K562 (cell line): ENCODE results near the gene CEP135. TPM values are rescaled to one million over a fixed set of nuclear protein-coding genes. Genes with fewer than 3 reads are reported as not detected.

ENCODE experiments used
- ATAC-seq: fragments of 200-7000 bp; cut with Tn5 transposase; 3 replicates; pipeline ENCODE4 v1.9.1; 2020; ENCODE audit warnings: moderate library complexity
- BruUV-seq: library from RNA; stranded (reverse); fragments of 400-500 nt; replicated peaks from 2 replicates; lab custom pipeline; 2021; lab: Mats Ljungman, UMichigan
- CTCF ChIA-PET: fragments of 300-600 bp; formaldehyde crosslinking; extraction: SDS; loops from one replicate; lab custom pipeline; 2021; ENCODE audit warnings: low intra/inter-chr PET ratio; lab: Yijun Ruan, JAX
- POLR2A ChIA-PET: fragments of 300-600, 350-650 bp; sonication (Branson Sonifier 250); formaldehyde crosslinking; extraction: SDS; loops from one replicate; lab custom pipeline; 2021; ENCODE audit warnings: antibody characterized with exemption, inconsistent platforms; lab: Yijun Ruan, JAX
- DNase-seq, 4 experiments: peaks; one replicate each; pipeline versions ENCODE4 v3.0.0 to v3.0.0-alpha.2; 2011 to 2018; ENCODE audit warnings: low spot score in 3 of 4, mixed read lengths in 3 of 4; ENCODE audit errors: extremely low read depth in 1 of 4
- FAIRE-seq: peaks from 2 replicates; lab custom pipeline; 2011; peaks lifted over from hg19 to GRCh38; lab: Jason Lieb, UNC
- H2AFZ ChIP-seq: 2 replicates; pipeline ENCODE4 v1.6.0; 2011; ENCODE audit warnings: low read depth, low read length, control low read depth, inconsistent platforms
- H3K27ac ChIP-seq: fragments of 200-600 bp; 3 replicates; pipeline ENCODE4 v1.8.0; 2011; ENCODE audit warnings: low read depth, mild to moderate bottlenecking, control low read depth, inconsistent platforms, low read length, moderate library complexity, mixed read lengths; ENCODE audit errors: extremely low read depth
- H3K27me3 ChIP-seq, 2 experiments: fragments of 300-600 bp in 1 of 2; 2 replicates in 1 of 2; 3 replicates in 1 of 2; pipeline versions ENCODE4 v1.6.0 to v1.8.0; 2011; ENCODE audit warnings: inconsistent platforms in 2 of 2, low read length in 2 of 2, mild to moderate bottlenecking in 1 of 2, mixed read lengths in 1 of 2, moderate library complexity in 1 of 2; ENCODE audit not compliant: control insufficient read depth in 2 of 2, insufficient read depth in 2 of 2
- H3K36me3 ChIP-seq: fragments of 300-600 bp; 3 replicates; pipeline ENCODE4 v1.8.0; 2011; ENCODE audit warnings: mild to moderate bottlenecking, low read length, inconsistent platforms; ENCODE audit not compliant: control insufficient read depth, insufficient read depth
- H3K4me1 ChIP-seq, 2 experiments: fragments of 200-600 bp in 1 of 2; replicated peaks in 1 of 2; 2 replicates in 1 of 2; 3 replicates in 1 of 2; pipeline versions ENCODE4 v1.5.1 to v1.8.0; 2011; ENCODE audit warnings: inconsistent platforms in 2 of 2, low read length in 2 of 2, mild to moderate bottlenecking in 1 of 2, mixed read lengths in 1 of 2, moderate library complexity in 1 of 2; ENCODE audit not compliant: control insufficient read depth in 2 of 2, insufficient read depth in 2 of 2
- H3K4me2 ChIP-seq: 2 replicates; pipeline ENCODE4 v1.6.1; 2011; ENCODE audit warnings: low read length, control low read depth, inconsistent platforms, mixed read lengths; ENCODE audit not compliant: insufficient read depth
- H3K4me3 ChIP-seq: fragments of 200-600 bp; sonication (generic), shearing (Covaris generic); 2 replicates; pipeline ENCODE4 v1.5.1; 2016; ENCODE audit warnings: control low read depth, inconsistent platforms
- H3K79me2 ChIP-seq: fragments of 200-600 bp; 3 replicates; pipeline ENCODE4 v1.8.0; 2011; ENCODE audit warnings: low read length, inconsistent platforms; ENCODE audit not compliant: control insufficient read depth, insufficient read depth
- H3K9ac ChIP-seq, 2 experiments: 2 replicates each; pipeline versions ENCODE4 v1.6.0 to v1.6.1; 2011; ENCODE audit warnings: low read depth in 2 of 2, low read length in 2 of 2, control low read depth in 1 of 2, inconsistent platforms in 1 of 2, mild to moderate bottlenecking in 1 of 2, mixed read lengths in 1 of 2; ENCODE audit not compliant: insufficient read depth in 1 of 2
- H3K9me1 ChIP-seq: one replicate; pipeline ENCODE4 v1.6.0; 2011; ENCODE audit warnings: inconsistent platforms, mild to moderate bottlenecking, low read length, moderate library complexity; ENCODE audit not compliant: control insufficient read depth, insufficient read depth
- H3K9me3 ChIP-seq: replicated peaks from 2 replicates; pipeline ENCODE4 v1.5.1; 2011; ENCODE audit warnings: low read depth, low read length, inconsistent platforms; ENCODE audit not compliant: control insufficient read depth, insufficient read depth
- H4K20me1 ChIP-seq: replicated peaks from 2 replicates; pipeline ENCODE4 v1.6.1; 2011; ENCODE audit warnings: low read length, inconsistent platforms, mixed read lengths; ENCODE audit not compliant: control insufficient read depth, insufficient read depth
- CBX5 ChIP-seq: IDR thresholded peaks from 2 replicates; pipeline ENCODE4 v1.6.1; 2014; ENCODE audit warnings: low read depth, borderline replicate concordance
- IRF1 ChIP-seq: sonication (generic); formaldehyde crosslinking; IDR thresholded peaks from 2 replicates; pipeline ENCODE4 v1.8.0; 2022; ENCODE audit warnings: missing genetic modification reagents, mild to moderate bottlenecking, borderline replicate concordance
- IRF2 ChIP-seq: sonication (generic); formaldehyde crosslinking; IDR thresholded peaks from 2 replicates; pipeline ENCODE4 v1.8.1; 2022; ENCODE audit warnings: mild to moderate bottlenecking, missing genetic modification reagents
- JUN ChIP-seq, 2 experiments: sonication (generic) in 1 of 2; formaldehyde crosslinking in 1 of 2; IDR thresholded peaks; 2 replicates each; pipeline versions ENCODE4 v1.6.1 to v1.8.0; 2012 to 2022; ENCODE audit warnings: borderline replicate concordance in 2 of 2, mild to moderate bottlenecking in 2 of 2, improper control_type of control experiment in 1 of 2, low read depth in 1 of 2, low read length in 1 of 2, missing genetic modification reagents in 1 of 2
- JUND ChIP-seq, 2 experiments: IDR thresholded peaks; 2 replicates in 1 of 2; 3 replicates in 1 of 2; pipeline ENCODE4 v1.6.1; 2011; ENCODE audit warnings: borderline replicate concordance in 2 of 2, low read depth in 2 of 2, low read length in 2 of 2, improper control_type of control experiment in 1 of 2, missing biosample characterization in 1 of 2, missing genetic modification characterization in 1 of 2, missing genetic modification reagents in 1 of 2
- MAX ChIP-seq: sonication (generic); formaldehyde crosslinking; IDR thresholded peaks from 2 replicates; pipeline ENCODE4 v1.9.0; 2022; ENCODE audit warnings: mild to moderate bottlenecking, missing genetic modification reagents
- PTRF ChIP-seq: fragments of 450-650 bp; IDR thresholded peaks from 2 replicates; pipeline ENCODE4 v1.6.1; 2016; ENCODE audit warnings: mild to moderate bottlenecking, missing genetic modification characterization, missing compliant biosample characterization
- RBM15 ChIP-seq: fragments of 200-400 bp; formaldehyde crosslinking; IDR thresholded peaks from 2 replicates; pipeline ENCODE4 v1.6.1; 2018; ENCODE audit warnings: mild to moderate bottlenecking, low read length, moderate library complexity; ENCODE audit not compliant: insufficient read depth
- SP2 ChIP-seq: IDR thresholded peaks from 2 replicates; pipeline ENCODE4 v1.6.1; 2011; ENCODE audit warnings: mild to moderate bottlenecking, low read depth, low read length, moderate library complexity; ENCODE audit not compliant: poor library complexity, severe bottlenecking; ENCODE audit errors: extremely low read depth
- ZNF165 ChIP-seq: fragments of 250-450 bp; sonication (Bioruptor Pico); IDR thresholded peaks from 2 replicates; pipeline ENCODE4 v1.4.0; 2020; ENCODE audit warnings: borderline replicate concordance
- ZNF232 ChIP-seq: sonication (generic); formaldehyde crosslinking; IDR thresholded peaks from 2 replicates; pipeline ENCODE4 v1.8.0; 2022; ENCODE audit warnings: mild to moderate bottlenecking, missing genetic modification reagents
- ZNF584 ChIP-seq: fragments of 200-800 bp; sonication (Bioruptor generic); IDR thresholded peaks from 2 replicates; pipeline ENCODE4 v1.6.1; 2016; ENCODE audit warnings: low read depth, mild to moderate bottlenecking, missing genetic modification characterization, missing compliant biosample characterization
- ZNF75A ChIP-seq: fragments of 450-650 bp; formaldehyde crosslinking; IDR thresholded peaks from 2 replicates; pipeline ENCODE4 v1.4.0; 2020; ENCODE audit warnings: mild to moderate bottlenecking
- WGBS: fragments of 100-300 bp; shearing (Covaris generic); methylation state at CpG from one replicate; pipeline ENCODE4 v1.1.6; 2016; ENCODE audit warnings: low coverage, mixed read lengths; ENCODE audit not compliant: insufficient coverage; ENCODE audit errors: missing lambda C conversion rate; 5-methylcytosine and 5-hydroxymethylcytosine counted together
- in situ Hi-C: fragments of 300-500 bp; cut with MboI; formaldehyde crosslinking; loops from 4 replicates; pipeline ENCODE4 v1.15.0; 2018; ENCODE audit warnings: inconsistent platforms, mixed read lengths
- intact Hi-C: fragments of 100-400 bp; cut with micrococcal nuclease; formaldehyde crosslinking; loops from 2 replicates; pipeline ENCODE4 v1.14.2; 2022
- polyA plus RNA-seq, 8 experiments: library from polyadenylated mRNA; depleted of rRNA in 4 of 8; stranded (reverse) in 5 of 8; unstranded in 3 of 8; fragments of >200 nt; fragmentation: Nextera tagmentation in 2 of 8; fragmentation: Illumina TruSeq in 1 of 8; extraction: Ambion mirVana in 2 of 8; extraction: Trizol in 1 of 8; gene quantifications; 2 replicates each; pipeline versions ENCODE4 v1.2.1 to v1.2.3, GENCODE V29; 2011 to 2014; ENCODE audit warnings: inconsistent platforms in 1 of 8, missing spikeins in 1 of 8
- total RNA-seq, 7 experiments: library from RNA; depleted of rRNA in 6 of 7; stranded (reverse); fragments of >200 nt in 6 of 7; fragmentation: Illumina TruSeq in 2 of 7; extraction: Trizol in 2 of 7; gene quantifications; 2 replicates each; pipeline versions ENCODE4 v1.2.1 to v1.2.3, GENCODE V29; 2011 to 2021; ENCODE audit warnings: low replicate concordance in 1 of 7

CEP135 gene
- total and polyA plus RNA-seq, 9 of the 15 experiments (the other 6 are each of a cell fraction or from before 2014, with no cell fraction given) = 3.1 to 18.9 (median 15.3) TPM

- ChIA-PET CTCF (no interaction called here), POLR2A (interaction anchor here (0.6 to 1.9 kb wide), 3 partner anchors 17 to 778 kb away, joined by 3 to 5 read pairs (median 3); partner anchors contain the start of gene CEP135)
- Histone ChIP-seq H3K9ac (no peak overlapping the region), H4K20me1 (no peaks in the 10 kb centered on the region), H3K36me3 (no peaks in the 10 kb centered on the region), H2AFZ (no peak overlapping the region), H3K27ac (no peak overlapping the region), H3K4me2 (no peak overlapping the region), H3K79me2 (no peaks in the 10 kb centered on the region), H3K4me1 (no peaks in the 10 kb centered on the region), H3K4me3 (no peak overlapping the region), H3K9me1 (no peaks in the 10 kb centered on the region), H3K9me3 (no peaks in the 10 kb centered on the region; the same call in 1 of the 2 replicates), H3K27me3 (peaks cover 0 to 7% of the 10 kb centered on the region in 2 experiments; a peak in 1 of 5 replicates)
- no peak for TF ChIP-seq IRF1 (CRISPR knock-in tag)
- no peak for TF ChIP-seq PTRF (tag)
- BruUV-seq = no TSS peak
- DNase-seq (no peak), FAIRE-seq (no peak), ATAC-seq (no peak)
- in situ Hi-C loops = no loop called here
- 0% methylated on average over 3 of the region's 3 CpGs for WGBS
- intact Hi-C loops = no loop called here
Observed at GRCh38 chr4:55931833-55932232, 16.9 kb upstream of the CEP135 start.

- BruUV-seq = no TSS peak
- Histone ChIP-seq H3K36me3 (no peaks in the 10 kb centered on the region), H3K9ac (no peak overlapping the region), H3K4me3 (no peak overlapping the region), H4K20me1 (no peaks in the 10 kb centered on the region), H3K27me3 (peaks cover 0 to 7% of the 10 kb centered on the region in 2 experiments; a peak in 1 of 5 replicates), H3K4me1 (no peaks in the 10 kb centered on the region), H2AFZ (no peak overlapping the region), H3K4me2 (no peak overlapping the region), H3K9me3 (peaks cover 2% of the 10 kb centered on the region; the same call in 1 of the 2 replicates), H3K27ac (no peak overlapping the region), H3K9me1 (no peaks in the 10 kb centered on the region), H3K79me2 (no peaks in the 10 kb centered on the region)
- no peak for ATAC-seq
- FAIRE-seq = no peak
- no peak for DNase-seq
- in situ Hi-C loops (no loop called here), intact Hi-C loops (no loop called here)
- 9% methylated on average over 3 of the region's 3 CpGs for WGBS
- ChIA-PET POLR2A (interaction anchor here (0.6 to 3.3 kb wide), 7 partner anchors 9 to 779 kb away, joined by 3 to 12 read pairs (median 5); partner anchors contain the start of gene CEP135), CTCF (no interaction called here)
- TF ChIP-seq JUN (IDR thresholded peaks at IDR 0.05; ENCODE audit: borderline replicate concordance, low read depth, low read length) (no peak), JUN (CRISPR knock-in tag; IDR thresholded peaks at IDR 0.05; ENCODE audit: borderline replicate concordance) (no peak), ZNF75A (CRISPR knock-in tag) (no peak), CBX5 (no peak), ZNF584 (CRISPR knock-in tag) (no peak), MAX (CRISPR knock-in tag) (no peak), JUND (IDR thresholded peaks at IDR 0.05; ENCODE audit: borderline replicate concordance, low read depth, low read length) (no peak), JUND (tag; IDR thresholded peaks at IDR 0.05; ENCODE audit: borderline replicate concordance, low read depth, low read length) (no peak), SP2 (no peak), RBM15 (no peak), IRF2 (no peak), ZNF165 (CRISPR knock-in tag) (no peak), ZNF232 (CRISPR knock-in tag) (no peak)
Observed at GRCh38 chr4:55932511-55932910, 16.2 kb upstream of the CEP135 start.
